Neural progenitor cell (in vitro differentiated cells): ENCODE data around the gene CNGA3. TPM values are rescaled to one million over a fixed set of nuclear protein-coding genes. Genes with fewer than 3 reads are reported as not detected.

Experiments
- DNase-seq: peaks from one replicate; pipeline ENCODE4 v3.0.0-alpha.2; 2016; ENCODE audit warnings: low spot score
- H2AFZ ChIP-seq: fragments of 200-600 bp; sonication (generic); replicated peaks from 2 replicates; pipeline ENCODE4 v1.6.1; 2016; ENCODE audit warnings: antibody characterized with exemption
- H3F3A ChIP-seq: fragments of 200-600 bp; sonication (generic); 2 replicates; pipeline ENCODE4 v1.6.1; 2016; ENCODE audit warnings: antibody characterized with exemption, low read depth
- H3K27ac ChIP-seq: fragments of 200-600 bp; sonication (generic); 2 replicates; pipeline ENCODE4 v1.5.1; 2016; ENCODE audit warnings: mild to moderate bottlenecking
- H3K27me3 ChIP-seq: fragments of 200-600 bp; sonication (generic); 2 replicates; pipeline ENCODE4 v1.6.1; 2016; ENCODE audit warnings: mild to moderate bottlenecking, moderate library complexity
- H3K36me3 ChIP-seq: fragments of 200-600 bp; sonication (generic); 2 replicates; pipeline ENCODE4 v1.5.1; 2016
- H3K4me1 ChIP-seq: fragments of 200-600 bp; sonication (generic); 2 replicates; pipeline ENCODE4 v1.6.1; 2016; ENCODE audit warnings: mixed run types
- H3K4me2 ChIP-seq: fragments of 200-600 bp; sonication (generic); 2 replicates; pipeline ENCODE4 v1.6.1; 2016
- H3K4me3 ChIP-seq: fragments of 200-600 bp; sonication (generic); 2 replicates; pipeline ENCODE4 v1.5.1; 2016
- H3K79me2 ChIP-seq: fragments of 200-600 bp; sonication (generic); 2 replicates; pipeline ENCODE4 v1.6.1; 2016; ENCODE audit warnings: low read depth
- H3K9ac ChIP-seq: fragments of 200-600 bp; sonication (generic); 2 replicates; pipeline ENCODE4 v1.6.1; 2016
- H3K9me3 ChIP-seq: fragments of 200-600 bp; sonication (generic); 2 replicates; pipeline ENCODE4 v1.5.1; 2016; ENCODE audit warnings: low read depth
- H4K20me1 ChIP-seq: fragments of 200-600 bp; sonication (generic); 2 replicates; pipeline ENCODE4 v1.6.1; 2016; ENCODE audit warnings: low read depth
- H3K27ac Mint-ChIP-seq: 3 replicates; pipeline ENCODE4 v1.8.0; 2021; ENCODE audit warnings: mixed read lengths
- H3K27me3 Mint-ChIP-seq: 2 replicates; pipeline ENCODE4 v1.8.0; 2022; ENCODE audit warnings: low read depth, mild to moderate bottlenecking, inconsistent platforms, moderate library complexity, mixed read lengths; ENCODE audit not compliant: insufficient read depth
- H3K36me3 Mint-ChIP-seq: 3 replicates; pipeline ENCODE4 v1.8.0; 2021; ENCODE audit warnings: mixed read lengths
- H3K4me1 Mint-ChIP-seq: 3 replicates; pipeline ENCODE4 v1.8.0; 2021; ENCODE audit warnings: mixed read lengths
- H3K4me3 Mint-ChIP-seq: 3 replicates; pipeline ENCODE4 v1.8.0; 2021; ENCODE audit warnings: mild to moderate bottlenecking, moderate library complexity, mixed read lengths
- H3K9me3 Mint-ChIP-seq: 3 replicates; pipeline ENCODE4 v1.8.0; 2020; ENCODE audit warnings: mixed read lengths
- EZH2 ChIP-seq: fragments of 200-600 bp; sonication (generic); IDR thresholded peaks from 2 replicates; pipeline ENCODE4 v1.6.1; 2017; ENCODE audit warnings: antibody characterized with exemption, mild to moderate bottlenecking, moderate library complexity
- EZH2phosphoT487 ChIP-seq: fragments of 200-600 bp; sonication (generic); IDR thresholded peaks from 2 replicates; pipeline ENCODE4 v1.6.1; 2017; ENCODE audit warnings: antibody characterized with exemption
- total RNA-seq: library from RNA; depleted of rRNA; stranded (reverse); fragments of >200 nt; gene quantifications from 2 replicates; pipeline ENCODE4 v1.2.3, GENCODE V29; 2015; ENCODE audit warnings: low replicate concordance
- TF ChIP-seq, protein P1 (sequence below): fragments of 200-600 bp; sonication (generic); IDR thresholded peaks from 2 replicates; pipeline ENCODE4 v1.5.1; 2017; ENCODE audit warnings: antibody characterized with exemption, mild to moderate bottlenecking

Gene CNGA3
- total RNA-seq, 1 donor from 2014 or later: not detected

DNA sequence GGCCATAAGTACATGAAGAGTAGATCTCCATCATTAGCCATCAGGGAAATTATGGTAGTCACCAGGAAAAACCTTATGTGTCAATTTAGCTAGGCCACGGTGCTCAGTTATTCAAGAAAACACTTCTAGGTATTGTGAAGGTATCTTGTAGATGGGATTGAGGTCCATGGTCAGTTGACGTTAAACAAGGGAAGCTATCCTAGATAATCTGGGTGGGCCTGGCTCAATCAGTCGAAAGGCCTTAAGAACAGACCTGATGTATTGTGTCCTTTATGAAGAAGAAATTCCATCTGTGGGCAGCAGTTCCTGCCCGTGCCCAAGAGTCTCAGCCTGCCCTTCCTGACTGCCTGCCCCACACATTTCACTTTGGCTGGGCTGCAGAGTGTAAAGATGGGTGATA, 16.7 kb upstream of the CNGA3 start:
- TF ChIP-seq EZH2phosphoT487: no peak
- no peak for TF ChIP-seq EZH2
- TF ChIP-seq, protein P1, sequence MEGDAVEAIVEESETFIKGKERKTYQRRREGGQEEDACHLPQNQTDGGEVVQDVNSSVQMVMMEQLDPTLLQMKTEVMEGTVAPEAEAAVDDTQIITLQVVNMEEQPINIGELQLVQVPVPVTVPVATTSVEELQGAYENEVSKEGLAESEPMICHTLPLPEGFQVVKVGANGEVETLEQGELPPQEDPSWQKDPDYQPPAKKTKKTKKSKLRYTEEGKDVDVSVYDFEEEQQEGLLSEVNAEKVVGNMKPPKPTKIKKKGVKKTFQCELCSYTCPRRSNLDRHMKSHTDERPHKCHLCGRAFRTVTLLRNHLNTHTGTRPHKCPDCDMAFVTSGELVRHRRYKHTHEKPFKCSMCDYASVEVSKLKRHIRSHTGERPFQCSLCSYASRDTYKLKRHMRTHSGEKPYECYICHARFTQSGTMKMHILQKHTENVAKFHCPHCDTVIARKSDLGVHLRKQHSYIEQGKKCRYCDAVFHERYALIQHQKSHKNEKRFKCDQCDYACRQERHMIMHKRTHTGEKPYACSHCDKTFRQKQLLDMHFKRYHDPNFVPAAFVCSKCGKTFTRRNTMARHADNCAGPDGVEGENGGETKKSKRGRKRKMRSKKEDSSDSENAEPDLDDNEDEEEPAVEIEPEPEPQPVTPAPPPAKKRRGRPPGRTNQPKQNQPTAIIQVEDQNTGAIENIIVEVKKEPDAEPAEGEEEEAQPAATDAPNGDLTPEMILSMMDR: no peak
- Histone ChIP-seq H2AFZ (no peak overlapping the region), H3K4me3 (no peak overlapping the region)

DNA sequence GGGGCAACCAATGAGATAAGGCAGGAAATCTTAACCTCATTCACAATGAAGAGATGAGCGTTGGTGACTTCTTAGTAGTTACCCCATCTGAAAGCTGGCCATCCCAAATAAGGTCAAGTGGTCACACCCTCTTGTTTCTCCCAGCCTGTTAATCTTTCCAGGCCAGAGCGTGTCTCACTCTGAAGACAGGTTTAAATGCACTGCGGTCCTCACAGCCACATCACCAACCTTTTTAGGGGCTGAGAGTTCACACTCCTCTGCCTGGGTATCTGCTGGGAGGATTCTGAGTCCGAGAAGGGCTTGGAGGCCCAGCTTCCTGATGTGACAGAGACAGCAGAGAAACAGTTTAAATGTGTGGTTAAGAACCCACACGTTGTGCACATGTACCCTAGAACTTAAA, 13.3 kb upstream of the CNGA3 start:
- no peaks in the 10 kb centered on the region for H3K27me3 ChIP-seq
- no peak overlapping the region for H2AFZ ChIP-seq
- no peaks in the 10 kb centered on the region for H3F3A ChIP-seq
- Mint-ChIP-seq H3K9me3 (peaks cover 19% of the 10 kb centered on the region), H3K4me3 (peak overlapping the region; percentile 12), H3K27me3 (peaks cover 8% of the 10 kb centered on the region), H3K36me3 (peaks cover 5% of the 10 kb centered on the region), H3K27ac (peak overlapping the region; percentile 69), H3K4me1 (peaks cover 47% of the 10 kb centered on the region)
- H3K9ac ChIP-seq: no peak overlapping the region
- H3K4me3 ChIP-seq: no peak overlapping the region
- H3K4me1 ChIP-seq: peaks cover 18% of the 10 kb centered on the region
- no peak for DNase-seq
- no peaks in the 10 kb centered on the region for H4K20me1 ChIP-seq
- TF ChIP-seq, protein P1: no peak
- TF ChIP-seq EZH2phosphoT487 (no peak), EZH2 (no peak)
- peaks cover 7% of the 10 kb centered on the region for H3K9me3 ChIP-seq
- H3K79me2 ChIP-seq: no peaks in the 10 kb centered on the region
- no peak overlapping the region for H3K4me2 ChIP-seq
- H3K36me3 ChIP-seq: no peaks in the 10 kb centered on the region
- no peak overlapping the region for H3K27ac ChIP-seq

More for the DNA sequence above, 16.7 kb upstream of the CNGA3 start:
- Histone ChIP-seq H3K9ac (no peak overlapping the region), H3F3A (no peaks in the 10 kb centered on the region), H4K20me1 (no peaks in the 10 kb centered on the region), H3K4me2 (no peak overlapping the region), H3K4me1 (peaks cover 10% of the 10 kb centered on the region), H3K27ac (no peak overlapping the region), H3K9me3 (peaks cover 5% of the 10 kb centered on the region), H3K27me3 (no peaks in the 10 kb centered on the region), H3K79me2 (no peaks in the 10 kb centered on the region), H3K36me3 (no peaks in the 10 kb centered on the region)
- Mint-ChIP-seq H3K4me1 (peaks cover 28% of the 10 kb centered on the region), H3K4me3 (no peak overlapping the region), H3K27me3 (peaks cover 6% of the 10 kb centered on the region), H3K27ac (no peak overlapping the region), H3K36me3 (peaks cover 3% of the 10 kb centered on the region), H3K9me3 (peaks cover 24% of the 10 kb centered on the region)
- DNase-seq: no peak

DNA sequence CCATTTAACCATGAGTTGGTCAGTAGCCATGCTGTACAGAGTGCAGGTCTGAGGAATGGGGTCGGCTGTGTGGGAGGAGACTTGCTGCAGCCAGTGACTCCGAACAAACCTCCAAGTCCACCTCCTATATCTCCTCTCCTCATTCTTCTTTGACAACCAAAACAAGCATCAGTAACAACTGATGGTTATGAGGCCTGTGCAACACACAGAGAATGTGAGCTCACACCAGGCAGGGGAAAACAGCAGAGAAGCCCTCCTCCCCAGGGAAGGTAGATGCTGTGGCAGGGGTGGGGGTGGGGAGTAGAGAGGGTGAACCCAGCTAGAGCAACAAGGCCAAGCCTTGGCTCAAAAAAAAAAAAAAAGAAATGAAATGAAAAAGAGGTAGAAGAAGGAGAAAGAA, 12.3 kb upstream of the CNGA3 start:
- Histone ChIP-seq H3K9ac (no peak overlapping the region), H3K27ac (no peak overlapping the region), H3K9me3 (peaks cover 8% of the 10 kb centered on the region), H3K36me3 (no peaks in the 10 kb centered on the region), H3F3A (no peaks in the 10 kb centered on the region), H3K4me3 (no peak overlapping the region), H2AFZ (peak overlapping the region; percentile 51), H4K20me1 (no peaks in the 10 kb centered on the region), H3K27me3 (no peaks in the 10 kb centered on the region), H3K4me1 (peaks cover 18% of the 10 kb centered on the region), H3K79me2 (no peaks in the 10 kb centered on the region), H3K4me2 (peak overlapping the region; percentile 65)
- Mint-ChIP-seq H3K9me3 (peaks cover 22% of the 10 kb centered on the region), H3K4me1 (peaks cover 47% of the 10 kb centered on the region), H3K4me3 (peak overlapping the region; percentile 74), H3K36me3 (peaks cover 6% of the 10 kb centered on the region), H3K27me3 (peaks cover 11% of the 10 kb centered on the region), H3K27ac (peak overlapping the region; percentile 92)
- TF ChIP-seq EZH2phosphoT487 (no peak), EZH2 (no peak)
- TF ChIP-seq, protein P1: no peak
- DNase-seq: no peak
